Hematopoietic multipotent progenitor cell treated with erythropoietin and hydrocortisone succinate and interleukin-3 and kit ligand, for 8 days (in vitro differentiated cells): ENCODE results near the gene ANGEL2.

Source experiments
- DNase-seq: peaks from one replicate; pipeline ENCODE4 v3.0.0-alpha.2; 2015

ANGEL2 gene

DNA sequence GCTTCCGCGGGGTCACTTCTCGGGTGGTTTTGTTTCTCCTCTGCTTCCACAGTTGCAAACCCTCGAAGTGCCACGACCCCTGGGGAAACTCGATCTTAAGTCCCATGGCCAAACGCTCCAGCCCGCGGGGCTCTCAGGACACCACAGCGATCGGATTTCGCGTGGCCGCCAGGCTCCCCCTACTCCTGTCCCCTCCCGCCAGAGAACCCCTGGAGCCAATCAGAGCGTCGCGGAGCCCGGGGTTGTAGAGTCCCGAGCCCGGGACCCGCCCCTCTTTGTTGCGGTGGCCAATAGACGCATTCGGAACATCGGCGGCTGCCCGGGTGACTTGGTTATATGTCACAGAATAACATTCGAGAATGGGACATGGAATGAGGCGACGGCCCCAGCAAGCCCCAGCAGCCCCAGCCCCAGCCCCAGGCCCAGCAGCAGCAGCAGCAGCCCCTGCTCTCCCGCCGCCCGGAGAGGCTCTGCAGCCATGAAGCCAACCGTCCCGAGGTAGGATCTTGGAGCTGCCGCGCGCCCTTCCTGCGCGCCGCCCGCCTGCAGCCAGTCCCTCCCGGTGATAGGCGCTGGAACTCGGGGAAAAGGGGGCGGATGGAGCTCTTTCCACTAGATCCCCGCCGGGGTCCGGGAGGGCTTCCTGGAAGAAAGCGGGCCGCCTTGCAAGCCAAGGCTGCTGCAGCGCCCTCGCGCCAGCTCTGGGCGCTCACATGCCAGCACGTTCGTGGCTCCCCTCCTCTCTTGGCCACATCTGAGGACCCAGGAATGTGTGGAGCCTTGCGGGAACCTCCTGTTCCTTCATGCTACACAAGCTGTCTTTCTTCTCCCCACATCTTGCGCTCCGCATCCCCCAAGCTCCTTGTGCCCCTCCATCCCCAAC lies 65.2 kb downstream of the ANGEL2 start, which contains the start of gene VASH2:
Gene VASH2, plus strand, starts transcription at position 299 of the 883 bp plus-strand sequence. CDS start 1,002 bp downstream, outside the sequence.
- DNase-seq: peak; percentile 56

DNA sequence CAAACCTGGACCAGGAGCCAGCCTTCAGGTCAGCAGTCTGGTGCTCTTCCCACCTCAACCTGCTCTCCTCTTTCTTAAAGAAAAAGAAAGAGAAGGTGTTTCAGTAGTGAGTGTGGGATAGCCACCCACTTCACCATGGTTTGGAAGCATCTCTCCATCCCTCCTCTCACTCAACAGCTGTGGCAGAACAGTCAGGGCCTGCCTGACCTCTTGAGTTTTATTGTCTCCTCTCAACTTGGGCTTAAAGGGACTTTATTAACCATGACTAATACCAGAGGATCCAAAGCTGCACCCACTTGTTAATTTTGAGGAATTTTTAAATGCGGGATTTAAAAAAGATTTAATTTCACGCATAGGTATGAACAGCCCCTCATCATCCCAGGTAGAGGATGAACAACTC lies 65.9 kb downstream of the ANGEL2 start:
- DNase-seq: no peak

DNA sequence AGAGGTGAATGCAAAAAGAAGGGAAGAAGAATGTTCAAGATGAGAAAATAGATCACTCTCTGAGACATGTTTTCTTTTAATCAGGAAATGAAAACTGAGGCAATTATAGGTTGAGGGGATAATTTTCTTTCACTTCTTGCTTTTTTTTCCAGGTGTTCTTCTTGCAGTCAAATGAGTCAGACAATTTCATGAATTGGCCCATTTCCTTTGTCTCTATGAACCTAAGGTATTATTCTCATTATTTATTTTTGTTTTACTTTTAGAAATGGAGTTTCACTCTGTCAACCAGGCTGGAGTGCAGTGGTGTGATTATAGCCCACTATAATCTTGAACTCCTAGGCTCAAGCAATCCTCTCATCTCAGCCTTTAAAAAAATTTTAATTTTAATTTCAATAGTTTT lies 68.8 kb downstream of the ANGEL2 start:
- DNase-seq: no peak

DNA sequence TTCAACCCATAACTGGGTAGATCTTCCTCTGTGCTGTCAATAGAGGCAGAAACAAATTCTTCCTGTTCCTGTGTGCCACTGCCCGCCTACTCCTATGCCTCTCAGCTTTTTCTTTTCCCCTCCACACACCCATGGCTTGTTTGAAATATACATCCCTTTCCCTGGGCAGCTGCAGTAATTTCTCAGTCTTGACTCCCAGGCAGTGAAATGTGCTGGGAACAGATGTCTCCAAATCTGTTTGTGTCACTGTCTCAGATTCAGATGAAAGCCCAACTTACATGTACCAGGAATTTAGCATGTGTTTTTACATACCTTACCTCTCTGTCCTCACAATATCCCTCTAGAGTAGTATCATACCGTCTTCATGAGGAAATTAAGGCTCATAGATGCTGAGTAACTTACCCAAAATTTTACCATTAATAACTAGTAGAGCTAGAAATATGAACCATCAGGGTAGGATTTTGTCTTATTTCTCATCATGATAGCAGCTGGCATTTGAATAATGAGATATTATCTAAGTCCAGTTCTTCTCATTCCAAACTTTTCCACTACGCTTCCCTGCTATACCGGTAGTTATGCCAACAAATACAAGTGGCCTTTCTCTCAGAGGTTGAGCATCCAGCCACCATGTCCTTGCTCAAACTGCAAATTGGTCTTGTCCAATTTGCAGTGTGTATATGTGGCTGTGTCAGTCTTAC lies 70.1 kb downstream of the ANGEL2 start:
- DNase-seq: no peak

DNA sequence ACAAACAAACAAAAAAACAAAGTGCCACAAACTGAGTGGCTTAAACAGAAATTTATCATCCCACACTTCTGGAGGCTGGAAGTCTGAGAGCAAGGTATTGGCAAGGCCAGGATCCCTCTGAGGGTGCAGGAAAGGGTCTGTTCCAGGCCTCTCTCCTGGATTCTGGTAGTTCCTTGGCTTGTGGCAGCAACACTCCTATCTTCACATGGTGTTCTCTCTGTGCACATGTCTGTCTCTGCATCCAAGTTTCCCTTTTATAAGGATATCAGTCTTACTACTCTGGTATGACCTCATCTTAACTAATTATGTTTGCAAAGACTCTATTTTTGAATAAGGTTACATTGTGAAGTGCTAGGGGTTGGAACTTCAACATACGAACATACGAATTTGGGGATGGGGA lies 70.6 kb downstream of the ANGEL2 start:
- DNase-seq: no peak

DNA sequence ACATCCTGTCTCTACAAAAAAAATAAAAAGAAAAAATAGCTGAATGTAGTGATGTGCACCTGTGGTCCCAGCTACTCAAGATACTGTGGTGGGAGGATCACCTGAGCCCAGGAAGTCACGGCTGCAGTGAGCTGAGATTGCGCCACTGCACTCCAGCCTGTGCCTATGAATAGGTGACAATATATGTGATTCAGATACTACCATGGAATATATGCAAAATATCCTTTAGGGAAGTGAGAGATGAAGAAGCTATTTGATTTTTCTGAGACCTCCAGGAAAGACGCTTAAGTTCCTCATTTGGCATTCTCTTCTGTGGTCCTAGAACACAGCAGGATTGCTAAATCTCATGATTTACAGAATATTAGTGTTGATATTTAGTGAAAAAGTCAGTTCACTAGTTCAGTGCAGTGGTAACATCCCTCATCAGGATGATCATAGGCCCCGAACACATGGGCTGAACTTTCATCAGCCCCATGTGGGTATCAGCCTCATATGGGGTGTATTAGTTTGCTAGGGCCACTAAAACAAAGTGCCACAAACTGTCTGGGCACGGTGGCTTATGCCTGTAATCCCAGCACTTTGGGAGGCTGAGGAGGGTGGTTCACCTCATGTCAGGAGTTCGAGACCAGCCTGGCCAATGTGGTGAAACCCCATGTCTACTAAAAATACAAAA lies 71.3 kb downstream of the ANGEL2 start:
- DNase-seq: no peak

DNA sequence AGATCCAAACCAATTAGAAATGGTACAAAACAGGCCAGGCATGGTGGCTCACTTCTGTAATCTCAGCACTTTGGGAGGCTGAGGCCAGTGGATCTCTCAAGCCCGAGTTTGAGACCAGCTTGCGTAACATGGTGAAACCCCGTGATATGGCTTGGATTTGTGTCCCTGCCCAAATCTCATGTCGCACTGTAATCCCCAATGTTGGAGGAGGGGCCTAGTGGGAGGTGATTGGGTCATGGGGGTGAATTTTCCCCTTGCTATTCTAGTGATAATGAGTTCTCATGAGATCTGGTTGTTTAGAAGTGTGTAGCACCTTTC lies 72.3 kb downstream of the ANGEL2 start:
- DNase-seq: no peak

DNA sequence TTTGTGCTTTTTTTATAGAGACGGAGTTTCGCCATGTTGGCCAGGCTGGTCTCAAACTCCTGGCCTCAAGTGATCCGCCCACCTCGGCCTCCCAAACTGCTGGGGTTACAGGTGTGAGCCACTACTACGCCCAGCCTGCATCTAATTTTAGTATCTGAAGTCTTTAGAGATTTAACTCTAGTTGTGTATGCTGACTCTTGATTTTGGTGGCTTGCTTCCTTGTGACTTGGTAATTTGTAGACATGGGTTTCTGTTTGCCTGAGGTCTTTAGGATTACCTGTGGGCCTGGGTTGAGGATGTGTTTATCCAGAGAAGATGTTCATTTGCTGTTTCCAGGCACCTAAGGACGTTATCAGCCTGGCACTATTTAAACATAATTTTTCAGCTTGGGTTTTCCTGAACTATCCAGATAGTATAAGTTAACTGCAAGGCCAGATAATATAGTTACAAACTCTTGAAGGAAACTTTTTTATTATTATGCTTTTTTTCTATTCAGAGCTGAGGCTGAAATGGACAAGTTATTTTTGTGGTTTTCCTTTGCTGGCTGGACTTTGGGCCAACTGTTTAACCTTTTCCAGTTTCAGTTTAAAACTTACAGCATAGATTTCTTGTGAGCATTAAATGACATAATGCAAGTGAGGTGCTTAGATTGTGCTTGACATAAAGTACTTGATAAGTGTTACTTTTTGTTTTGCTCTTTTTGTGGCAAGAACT lies 72.8 kb downstream of the ANGEL2 start:
- DNase-seq: no peak
